Adrenal gland (tissue), 5 donors: ENCODE data around the gene UBXN11.

Experiments used
- POLR2A ChIP-seq, 2 donors: fragments of 450-650 bp; IDR thresholded peaks; one replicate each; pipeline ENCODE4 v1.6.1; 2017; ENCODE audit warnings: antibody characterized with exemption in 2 of 2, mild to moderate bottlenecking in 2 of 2, moderate library complexity in 1 of 2
- TF ChIP-seq, protein P1 (sequence below), 6 experiments: fragments of 450-650 bp in 4 of 6; fragments of 200-600 bp in 2 of 6; sonication (generic) in 1 of 6; IDR thresholded peaks; 1 replicate in 5 of 6; 2 replicates in 1 of 6; pipeline versions ENCODE4 v1.5.1 to v1.8.0; 2016 to 2021; ENCODE audit warnings: antibody characterized with exemption in 6 of 6, mild to moderate bottlenecking in 2 of 6, moderate library complexity in 1 of 6
- donor health status: DM: no; HTN: no; CAD: no.

- TF ChIP-seq, protein P1, sequence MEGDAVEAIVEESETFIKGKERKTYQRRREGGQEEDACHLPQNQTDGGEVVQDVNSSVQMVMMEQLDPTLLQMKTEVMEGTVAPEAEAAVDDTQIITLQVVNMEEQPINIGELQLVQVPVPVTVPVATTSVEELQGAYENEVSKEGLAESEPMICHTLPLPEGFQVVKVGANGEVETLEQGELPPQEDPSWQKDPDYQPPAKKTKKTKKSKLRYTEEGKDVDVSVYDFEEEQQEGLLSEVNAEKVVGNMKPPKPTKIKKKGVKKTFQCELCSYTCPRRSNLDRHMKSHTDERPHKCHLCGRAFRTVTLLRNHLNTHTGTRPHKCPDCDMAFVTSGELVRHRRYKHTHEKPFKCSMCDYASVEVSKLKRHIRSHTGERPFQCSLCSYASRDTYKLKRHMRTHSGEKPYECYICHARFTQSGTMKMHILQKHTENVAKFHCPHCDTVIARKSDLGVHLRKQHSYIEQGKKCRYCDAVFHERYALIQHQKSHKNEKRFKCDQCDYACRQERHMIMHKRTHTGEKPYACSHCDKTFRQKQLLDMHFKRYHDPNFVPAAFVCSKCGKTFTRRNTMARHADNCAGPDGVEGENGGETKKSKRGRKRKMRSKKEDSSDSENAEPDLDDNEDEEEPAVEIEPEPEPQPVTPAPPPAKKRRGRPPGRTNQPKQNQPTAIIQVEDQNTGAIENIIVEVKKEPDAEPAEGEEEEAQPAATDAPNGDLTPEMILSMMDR (IDR thresholded peaks at IDR 0.05) = no peak
- no peak for TF ChIP-seq POLR2A (IDR thresholded peaks at IDR 0.05)
Measured at GRCh38 chr1:26291433-26291832, 15.0 kb downstream of the UBXN11 start.
